Adrenal gland (tissue), 12 donors: ENCODE data around the gene SFI1. TPM values are rescaled to one million over a fixed set of nuclear protein-coding genes. Genes with fewer than 3 reads are reported as not detected.

Experiments used
- DNase-seq, 7 donors: peaks; one replicate each; pipeline ENCODE4 v3.0.0-alpha.2; 2019 to 2020
- H3K27ac ChIP-seq, 5 donors: fragments of 200-600 bp; sonication (generic) in 4 of 5; 1 replicate in 3 of 5; 2 replicates in 2 of 5; pipeline versions ENCODE4 v1.5.1 to v1.8.0; 2016 to 2020; ENCODE audit warnings: mild to moderate bottlenecking in 1 of 5
- H3K27me3 ChIP-seq: fragments of 200-600 bp; 2 replicates; pipeline ENCODE4 v1.8.0; 2021
- H3K36me3 ChIP-seq, 2 donors: fragments of 200-600 bp; replicated peaks in 1 of 2; 1 replicate in 1 of 2; 2 replicates in 1 of 2; pipeline versions ENCODE4 v1.5.1 to v1.8.0; 2018 to 2022
- H3K4me1 ChIP-seq, 2 donors: fragments of 200-600 bp; replicated peaks in 1 of 2; 1 replicate in 1 of 2; 2 replicates in 1 of 2; pipeline versions ENCODE4 v1.5.1 to v1.8.0; 2018 to 2021
- H3K4me3 ChIP-seq, 4 donors: fragments of 200-600 bp; sonication (generic) in 3 of 4; one replicate each; pipeline ENCODE4 v1.5.1; 2016 to 2018
- H3K9me3 ChIP-seq, 3 donors: fragments of 200-600 bp; sonication (generic) in 1 of 3; replicated peaks in 1 of 3; 1 replicate in 2 of 3; 2 replicates in 1 of 3; pipeline versions ENCODE4 v1.5.1 to v1.8.0; 2016 to 2021
- CTCF ChIP-seq, 6 experiments: fragments of 450-650 bp in 4 of 6; fragments of 200-600 bp in 2 of 6; sonication (generic) in 1 of 6; IDR thresholded peaks; 1 replicate in 5 of 6; 2 replicates in 1 of 6; pipeline versions ENCODE4 v1.5.1 to v1.8.0; 2016 to 2021; ENCODE audit warnings: antibody characterized with exemption in 6 of 6, mild to moderate bottlenecking in 2 of 6, moderate library complexity in 1 of 6
- POLR2A ChIP-seq, 2 donors: fragments of 450-650 bp; IDR thresholded peaks; one replicate each; pipeline ENCODE4 v1.6.1; 2017; ENCODE audit warnings: antibody characterized with exemption in 2 of 2, mild to moderate bottlenecking in 2 of 2, moderate library complexity in 1 of 2
- WGBS, 4 donors: extraction: QIAGEN DNeasy Blood & Tissue Kit in 2 of 4; methylation state at CpG; one replicate each; pipeline versions ENCODE4 v1.1.5 to v1.1.7; 2013 to 2017; 5-methylcytosine and 5-hydroxymethylcytosine counted together
- intact Hi-C, 2 donors: fragments of 100-400 bp; cut with DNase I; formaldehyde crosslinking; loops; one replicate each; pipeline versions ENCODE4 v1.14.1 to v1.15.0; 2022 to 2023
- polyA plus RNA-seq, 3 donors: library from polyadenylated mRNA; stranded (reverse); fragments of 200-250 nt in 2 of 3; fragments of 350-450 nt in 1 of 3; fragmentation: Illumina TruSeq in 1 of 3; extraction: RNeasy Lipid Tissue Mini Kit (QIAGEN cat#74804) in 1 of 3; gene quantifications; one replicate each; pipeline ENCODE4 v1.2.3, GENCODE V29; 2013 to 2014
- total RNA-seq, 9 donors: library from RNA; depleted of rRNA in 4 of 9; stranded (reverse); fragments of >200 nt in 4 of 9; fragments of 120-200 nt in 1 of 9; fragmentation: NEBNext Ultra II Directional in 1 of 9; extraction: Animal tissue kit (Norgen Biotek cat#: 25700) in 1 of 9; gene quantifications; one replicate each; pipeline versions ENCODE4 v1.1.0 to v1.2.4, GENCODE V29; 2013 to 2023
- donor health status: healthy with polysubstance abuse.
- donor health status: Bipolar disorder and iron deficiency.
- donor health status: DM: yes; HTN: yes; CAD: no.
- donor health status: DM: no; HTN: no; CAD: no.
- donor health status: DM: no; HTN: no; CAD: no.
- donor health status: DM: yes; HTN: yes; CAD: no.

Gene SFI1
- total and polyA plus RNA-seq, 12 donors: 13.4 to 130 (median 33.1) TPM

- Histone ChIP-seq H3K4me3 (no peak overlapping the region), H3K9me3 (no peaks in the 10 kb centered on the region), H3K4me1 (peaks cover 43 to 71% of the 10 kb centered on the region in 2 donors), H3K36me3 (no peaks in the 10 kb centered on the region), H3K27me3 (no peaks in the 10 kb centered on the region), H3K27ac (peak overlapping the region; percentile 53 to 95 (median 76))
- TF ChIP-seq POLR2A (IDR thresholded peaks at IDR 0.05): no peak
- no peak for TF ChIP-seq CTCF (IDR thresholded peaks at IDR 0.05)
- intact Hi-C loops: loop anchor here in 1 of 2 donors (5.0 kb wide), 1 partner anchor 66 kb away; no protein-coding TSS in a partner anchor
- no peak for DNase-seq
- WGBS, 4 donors: 53 to 67% (median 67%) methylated on average over 1 of the region's 1 CpG; no CpG with 5 or more reads in 1 of the 4 donors
These were observed 132.0 kb downstream of the SFI1 start for GRCh38 chr22:31628362-31628761.

- intact Hi-C loops: loop anchor here in 1 of 2 donors (5.0 kb wide), 1 partner anchor 67 kb away; no protein-coding TSS in a partner anchor
- Histone ChIP-seq H3K27ac (peak overlapping the region in 2 of 5 donors; percentile 90 to 95), H3K9me3 (no peaks in the 10 kb centered on the region), H3K4me1 (peaks cover 39 to 65% of the 10 kb centered on the region in 2 donors), H3K27me3 (no peaks in the 10 kb centered on the region), H3K36me3 (no peaks in the 10 kb centered on the region), H3K4me3 (peak overlapping the region in 1 of 4 donors; percentile 82)
- TF ChIP-seq CTCF (IDR thresholded peaks at IDR 0.05): no peak
- no peak for TF ChIP-seq POLR2A (IDR thresholded peaks at IDR 0.05)
- DNase-seq: no peak
- 79 to 84% (median 80%) methylated on average over 17 of the region's 17 CpGs for WGBS, 4 donors
These were observed 132.8 kb downstream of the SFI1 start for GRCh38 chr22:31628969-31629708.

- Histone ChIP-seq H3K27me3 (no peaks in the 10 kb centered on the region), H3K4me1 (peaks cover 37 to 61% of the 10 kb centered on the region in 2 donors), H3K9me3 (no peaks in the 10 kb centered on the region), H3K4me3 (peak overlapping the region in 2 of 4 donors; percentile 61 to 82), H3K36me3 (no peaks in the 10 kb centered on the region), H3K27ac (peak overlapping the region in 4 of 5 donors; percentile 85 to 95 (median 94))
- 19 to 29% (median 24%) methylated on average over 5 to 14 of the region's 14 CpGs for WGBS, 4 donors
- TF ChIP-seq CTCF (IDR thresholded peaks at IDR 0.05) (no peak), POLR2A (IDR thresholded peaks at IDR 0.05) (no peak)
- DNase-seq: no peak
- intact Hi-C loops: loop anchor here (5.0 kb wide), 1 partner anchor 67 kb away; no protein-coding TSS in a partner anchor
These were observed 133.4 kb downstream of the SFI1 start for GRCh38 chr22:31629741-31630184.
